ENCODE measurements around the gene SLC35F2.
"Not testable (repeated sequence)": the region's sequence is repeated elsewhere in the genome, so short reads cannot be mapped to it uniquely, and the experiment has no call there.

SLC35F2 gene

GRCh38 chr11:107840129-107840484 is 18.5 kb downstream of the SLC35F2 start:
- H3K27me3 ChIP-seq (ENCODE audit: insufficient read depth, low read length): no peaks in the 10 kb centered on the region
- H2AFZ ChIP-seq (ENCODE audit: low read length, unreplicated experiment): no peak overlapping the region
- H3K79me2 ChIP-seq (ENCODE audit: control insufficient read depth, insufficient read depth, low read length, unreplicated experiment): peaks cover 48% of the 10 kb centered on the region
- no peaks in the 10 kb centered on the region for H3K36me3 ChIP-seq (ENCODE audit: insufficient read depth, low read length)
- peak overlapping the region; percentile 48 for H3K4me3 ChIP-seq (ENCODE audit: low read depth, low read length)
- H3K27ac ChIP-seq (ENCODE audit: low read depth, low read length): peak overlapping the region; percentile 95
- peaks cover 34% of the 10 kb centered on the region for H3K4me1 ChIP-seq (ENCODE audit: control insufficient read depth, insufficient read depth, low read length, unreplicated experiment)

GRCh38 chr11:107836851-107837250 is 21.7 kb downstream of the SLC35F2 start:
- peaks cover 42% of the 10 kb centered on the region for H3K79me2 ChIP-seq (ENCODE audit: control insufficient read depth, insufficient read depth, low read length, unreplicated experiment)
- no peaks in the 10 kb centered on the region for H3K27me3 ChIP-seq (ENCODE audit: insufficient read depth, low read length)
- H3K27ac ChIP-seq (ENCODE audit: low read depth, low read length): no peak overlapping the region
- H3K4me1 ChIP-seq (ENCODE audit: control insufficient read depth, insufficient read depth, low read length, unreplicated experiment): peaks cover 28% of the 10 kb centered on the region
- H2AFZ ChIP-seq (ENCODE audit: low read length, unreplicated experiment): no peak overlapping the region
- no peaks in the 10 kb centered on the region for H3K36me3 ChIP-seq (ENCODE audit: insufficient read depth, low read length)
- H3K4me3 ChIP-seq (ENCODE audit: low read depth, low read length): no peak overlapping the region

GRCh38 chr11:107834995-107835394 is 23.6 kb downstream of the SLC35F2 start:
- Histone ChIP-seq H2AFZ (ENCODE audit: low read length, unreplicated experiment) (no peak overlapping the region), H3K4me3 (ENCODE audit: low read depth, low read length) (no peak overlapping the region), H3K27ac (ENCODE audit: low read depth, low read length) (no peak overlapping the region), H3K4me1 (ENCODE audit: control insufficient read depth, insufficient read depth, low read length, unreplicated experiment) (peaks cover 13% of the 10 kb centered on the region), H3K27me3 (ENCODE audit: insufficient read depth, low read length) (no peaks in the 10 kb centered on the region), H3K79me2 (ENCODE audit: control insufficient read depth, insufficient read depth, low read length, unreplicated experiment) (peaks cover 42% of the 10 kb centered on the region), H3K36me3 (ENCODE audit: insufficient read depth, low read length) (no peaks in the 10 kb centered on the region)

GRCh38 chr11:107833926-107834325 is 24.7 kb downstream of the SLC35F2 start:
- H3K27ac ChIP-seq (ENCODE audit: low read depth, low read length); H3K4me1 ChIP-seq (ENCODE audit: control insufficient read depth, insufficient read depth, low read length, unreplicated experiment); H3K36me3 ChIP-seq (ENCODE audit: insufficient read depth, low read length); H2AFZ ChIP-seq (ENCODE audit: low read length, unreplicated experiment); H3K27me3 ChIP-seq (ENCODE audit: insufficient read depth, low read length); H3K4me3 ChIP-seq (ENCODE audit: low read depth, low read length): not testable (repeated sequence)
- H3K79me2 ChIP-seq (ENCODE audit: control insufficient read depth, insufficient read depth, low read length, unreplicated experiment): peaks cover 38% of the 10 kb centered on the region

GRCh38 chr11:107830915-107831540 is 27.6 kb downstream of the SLC35F2 start:
- Histone ChIP-seq H2AFZ (ENCODE audit: low read length, unreplicated experiment) (no peak overlapping the region), H3K4me3 (ENCODE audit: low read depth, low read length) (no peak overlapping the region), H3K4me1 (ENCODE audit: control insufficient read depth, insufficient read depth, low read length, unreplicated experiment) (no peaks in the 10 kb centered on the region), H3K36me3 (ENCODE audit: insufficient read depth, low read length) (no peaks in the 10 kb centered on the region), H3K27ac (ENCODE audit: low read depth, low read length) (no peak overlapping the region), H3K79me2 (ENCODE audit: control insufficient read depth, insufficient read depth, low read length, unreplicated experiment) (peaks cover 15% of the 10 kb centered on the region), H3K27me3 (ENCODE audit: insufficient read depth, low read length) (no peaks in the 10 kb centered on the region)

- H3K4me1 ChIP-seq (ENCODE audit: control insufficient read depth, insufficient read depth, low read length, unreplicated experiment): no peaks in the 10 kb centered on the region
- H3K27ac ChIP-seq (ENCODE audit: low read depth, low read length): no peak overlapping the region
- H3K4me3 ChIP-seq (ENCODE audit: low read depth, low read length): no peak overlapping the region
- H2AFZ ChIP-seq (ENCODE audit: low read length, unreplicated experiment): no peak overlapping the region
- H3K27me3 ChIP-seq (ENCODE audit: insufficient read depth, low read length): no peaks in the 10 kb centered on the region
- H3K36me3 ChIP-seq (ENCODE audit: insufficient read depth, low read length): no peaks in the 10 kb centered on the region
- H3K79me2 ChIP-seq (ENCODE audit: control insufficient read depth, insufficient read depth, low read length, unreplicated experiment): peaks cover 10% of the 10 kb centered on the region
Measured at GRCh38 chr11:107827041-107827440, 31.5 kb downstream of the SLC35F2 start.

- Histone ChIP-seq H3K79me2 (ENCODE audit: control insufficient read depth, insufficient read depth, low read length, unreplicated experiment) (peaks cover 10% of the 10 kb centered on the region), H3K4me1 (ENCODE audit: control insufficient read depth, insufficient read depth, low read length, unreplicated experiment) (peaks cover 6% of the 10 kb centered on the region), H3K4me3 (ENCODE audit: low read depth, low read length) (no peak overlapping the region), H3K27me3 (ENCODE audit: insufficient read depth, low read length) (no peaks in the 10 kb centered on the region), H3K27ac (ENCODE audit: low read depth, low read length) (no peak overlapping the region), H2AFZ (ENCODE audit: low read length, unreplicated experiment) (no peak overlapping the region), H3K36me3 (ENCODE audit: insufficient read depth, low read length) (no peaks in the 10 kb centered on the region)
Measured at GRCh38 chr11:107825875-107826274, 32.7 kb downstream of the SLC35F2 start.

GRCh38 chr11:107824668-107825369 is 33.8 kb downstream of the SLC35F2 start:
- Histone ChIP-seq H3K27ac (ENCODE audit: low read depth, low read length) (no peak overlapping the region), H3K27me3 (ENCODE audit: insufficient read depth, low read length) (no peaks in the 10 kb centered on the region), H3K79me2 (ENCODE audit: control insufficient read depth, insufficient read depth, low read length, unreplicated experiment) (peaks cover 14% of the 10 kb centered on the region)

GRCh38 chr11:107821199-107821927 is 37.2 kb downstream of the SLC35F2 start:
- Histone ChIP-seq H2AFZ (ENCODE audit: low read length, unreplicated experiment) (no peak overlapping the region), H3K79me2 (ENCODE audit: control insufficient read depth, insufficient read depth, low read length, unreplicated experiment) (peaks cover 21% of the 10 kb centered on the region), H3K36me3 (ENCODE audit: insufficient read depth, low read length) (no peaks in the 10 kb centered on the region), H3K27me3 (ENCODE audit: insufficient read depth, low read length) (no peaks in the 10 kb centered on the region), H3K4me1 (ENCODE audit: control insufficient read depth, insufficient read depth, low read length, unreplicated experiment) (peaks cover 12% of the 10 kb centered on the region), H3K27ac (ENCODE audit: low read depth, low read length) (no peak overlapping the region), H3K4me3 (ENCODE audit: low read depth, low read length) (no peak overlapping the region)

More at GRCh38 chr11:107824668-107825369, 33.8 kb downstream of the SLC35F2 start:
- no peak overlapping the region for H2AFZ ChIP-seq (ENCODE audit: low read length, unreplicated experiment)
- no peaks in the 10 kb centered on the region for H3K36me3 ChIP-seq (ENCODE audit: insufficient read depth, low read length)
- H3K4me1 ChIP-seq (ENCODE audit: control insufficient read depth, insufficient read depth, low read length, unreplicated experiment): peaks cover 6% of the 10 kb centered on the region
- H3K4me3 ChIP-seq (ENCODE audit: low read depth, low read length): no peak overlapping the region

GRCh38 chr11:107819361-107820014 is 39.1 kb downstream of the SLC35F2 start:
- peaks cover 21% of the 10 kb centered on the region for H3K79me2 ChIP-seq (ENCODE audit: control insufficient read depth, insufficient read depth, low read length, unreplicated experiment)
- no peak overlapping the region for H3K4me3 ChIP-seq (ENCODE audit: low read depth, low read length)
- peaks cover 12% of the 10 kb centered on the region for H3K4me1 ChIP-seq (ENCODE audit: control insufficient read depth, insufficient read depth, low read length, unreplicated experiment)
- no peaks in the 10 kb centered on the region for H3K36me3 ChIP-seq (ENCODE audit: insufficient read depth, low read length)
- H2AFZ ChIP-seq (ENCODE audit: low read length, unreplicated experiment): no peak overlapping the region
- no peak overlapping the region for H3K27ac ChIP-seq (ENCODE audit: low read depth, low read length)
- no peaks in the 10 kb centered on the region for H3K27me3 ChIP-seq (ENCODE audit: insufficient read depth, low read length)
